A549 (cell line): ENCODE results near the gene ACTG1. TPM values are rescaled to one million over a fixed set of nuclear protein-coding genes. Genes with fewer than 3 reads are reported as not detected.

ENCODE experiments used
- ATAC-seq, 2 experiments: fragments of 200-7000 bp in 1 of 2; fragments of >200 bp in 1 of 2; cut with Nextera tagmentation in 1 of 2; cut with Tn5 transposase in 1 of 2; 3 replicates each; pipeline versions ENCODE4 v1.8.0 to v1.9.1; 2018 to 2020; ENCODE audit warnings: mild to moderate bottlenecking in 1 of 2, moderate library complexity in 1 of 2
- CTCF ChIA-PET: fragments of 300-600 bp; sonication (Branson Sonifier 250); formaldehyde crosslinking; extraction: SDS; loops from one replicate; lab custom pipeline; 2021; ENCODE audit warnings: antibody characterized with exemption, inconsistent platforms; lab: Yijun Ruan, JAX
- POLR2A ChIA-PET: fragments of 350-600 bp; formaldehyde crosslinking; extraction: SDS; loops from one replicate; lab custom pipeline; 2021; ENCODE audit warnings: antibody characterized with exemption, inconsistent platforms; lab: Yijun Ruan, JAX
- DNase-seq, 2 experiments: peaks; one replicate each; pipeline versions ENCODE4 v3.0.0 to v3.0.0-alpha.2; 2011 to 2016; ENCODE audit warnings: low read depth in 1 of 2, low spot score in 1 of 2
- FAIRE-seq: peaks from 2 replicates; lab custom pipeline; 2011; peaks lifted over from hg19 to GRCh38; lab: Jason Lieb, UNC
- H3K27ac ChIP-seq, 2 experiments: fragments of >200 bp; sonication (Bioruptor Twin); formaldehyde crosslinking; 3 replicates each; pipeline ENCODE4 v1.5.1; 2016 to 2017
- H3K4me1 ChIP-seq: fragments of >200 bp; sonication (Bioruptor Twin); formaldehyde crosslinking; 3 replicates; pipeline ENCODE4 v1.6.1; 2016
- H3K4me2 ChIP-seq: fragments of >200 bp; sonication (Bioruptor Twin); formaldehyde crosslinking; 3 replicates; pipeline ENCODE4 v1.6.1; 2016
- H3K4me3 ChIP-seq: fragments of >200 bp; sonication (Bioruptor Twin); formaldehyde crosslinking; 3 replicates; pipeline ENCODE4 v1.5.1; 2016
- H3K9me3 ChIP-seq: fragments of >200 bp; sonication (Bioruptor Twin); formaldehyde crosslinking; 3 replicates; pipeline ENCODE4 v1.6.1; 2016
- ATOH8 ChIP-seq: fragments of 250-450 bp; sonication (Bioruptor Pico); IDR thresholded peaks from 2 replicates; pipeline ENCODE4 v1.5.0; 2020; ENCODE audit warnings: low read depth, mild to moderate bottlenecking, moderate library complexity
- BHLHE40 ChIP-seq: IDR thresholded peaks from 2 replicates; pipeline ENCODE4 v1.6.1; 2012; ENCODE audit warnings: low read depth, low read length, inconsistent platforms
- CEBPB ChIP-seq, 2 experiments: fragments of >200 bp in 1 of 2; sonication (Bioruptor Twin) in 1 of 2; formaldehyde crosslinking in 1 of 2; IDR thresholded peaks; 2 replicates each; pipeline ENCODE4 v1.6.1; 2012 to 2016
- CHD4 ChIP-seq: fragments of 200-600 bp; sonication (generic); IDR thresholded peaks from 2 replicates; pipeline ENCODE4 v1.6.1; 2016; ENCODE audit warnings: antibody characterized with exemption, mild to moderate bottlenecking, borderline replicate concordance
- EHF ChIP-seq: fragments of 250-450 bp; sonication (Bioruptor Pico); IDR thresholded peaks from 2 replicates; pipeline ENCODE4 v1.5.0; 2020; ENCODE audit warnings: mild to moderate bottlenecking
- EHMT2 ChIP-seq: fragments of 200-600 bp; sonication (generic); IDR thresholded peaks from 2 replicates; pipeline ENCODE4 v1.6.1; 2016; ENCODE audit warnings: antibody characterized with exemption, low read depth, mild to moderate bottlenecking, moderate library complexity
- ELK1 ChIP-seq: fragments of 150-350 bp; IDR thresholded peaks from 2 replicates; pipeline ENCODE4 v1.6.1; 2014; ENCODE audit warnings: low read depth, mild to moderate bottlenecking, low read length
- HES2 ChIP-seq: fragments of >200 bp; sonication (Bioruptor Twin); formaldehyde crosslinking; IDR thresholded peaks from 2 replicates; pipeline ENCODE4 v1.6.1; 2016
- HEYL ChIP-seq: fragments of 250-450 bp; sonication (Bioruptor Pico); IDR thresholded peaks from 2 replicates; pipeline ENCODE4 v1.8.0; 2021; ENCODE audit warnings: mild to moderate bottlenecking, moderate library complexity
- HOXB5 ChIP-seq: fragments of 250-450 bp; sonication (Bioruptor Pico); IDR thresholded peaks from 2 replicates; pipeline ENCODE4 v1.5.0; 2020; ENCODE audit warnings: mild to moderate bottlenecking, moderate library complexity
- JUN ChIP-seq, 2 experiments: fragments of >200 bp; sonication (Bioruptor Twin); formaldehyde crosslinking; IDR thresholded peaks; 2 replicates in 1 of 2; 3 replicates in 1 of 2; pipeline ENCODE4 v1.6.1; 2016 to 2017
- KDM1A ChIP-seq: fragments of 200-600 bp; sonication (generic); IDR thresholded peaks from 2 replicates; pipeline ENCODE4 v1.6.1; 2016; ENCODE audit warnings: low read depth, mild to moderate bottlenecking
- PBX3 ChIP-seq: IDR thresholded peaks from 2 replicates; pipeline ENCODE4 v1.6.1; 2012
- POLR2A ChIP-seq: IDR thresholded peaks from 2 replicates; pipeline ENCODE4 v1.6.1; 2012; ENCODE audit warnings: mild to moderate bottlenecking, low read length
- RCOR1 ChIP-seq: fragments of 150-350 bp; IDR thresholded peaks from 2 replicates; pipeline ENCODE4 v1.6.1; 2014; ENCODE audit warnings: antibody characterized with exemption, low read length, low read depth
- RFX5 ChIP-seq: fragments of 450-650 bp; IDR thresholded peaks from 2 replicates; pipeline ENCODE4 v1.7.1; 2014; ENCODE audit warnings: antibody characterized with exemption, mild to moderate bottlenecking, moderate library complexity
- RNF2 ChIP-seq: fragments of 200-600 bp; sonication (generic); IDR thresholded peaks from 2 replicates; pipeline ENCODE4 v1.6.1; 2016; ENCODE audit warnings: low read depth, mild to moderate bottlenecking, antibody characterized with exemption, moderate library complexity, borderline replicate concordance
- ZNF302 ChIP-seq: fragments of 250-450 bp; sonication (Bioruptor Pico); IDR thresholded peaks from 2 replicates; pipeline ENCODE4 v1.9.0; 2021; ENCODE audit warnings: inconsistent platforms, mild to moderate bottlenecking, moderate library complexity
- WGBS: methylation state at CpG from one replicate; pipeline ENCODE4 v1.1.6; 2017; ENCODE audit errors: missing lambda C conversion rate; 5-methylcytosine and 5-hydroxymethylcytosine counted together
- polyA plus RNA-seq, 4 experiments: library from polyadenylated mRNA; depleted of rRNA in 3 of 4; stranded (reverse); fragments of >200 nt; fragmentation: RNase III in 1 of 4; extraction: RNeasy Plus Mini Kit Qiagen cat#74134 plus additional on column Dnase treatment in 1 of 4; gene quantifications; 2 replicates in 3 of 4; 3 replicates in 1 of 4; pipeline ENCODE4 v1.2.3, GENCODE V29; 2011 to 2017

ACTG1 gene
- polyA plus RNA-seq, 2 of the 4 experiments (the other 2 are of a cell fraction): 2,042 to 7,263 TPM

- 82% methylated on average over 15 of the region's 18 CpGs for WGBS
- H3K4me2 ChIP-seq: no peak overlapping the region
- H3K4me1 ChIP-seq: peaks cover 10% of the 10 kb centered on the region; the same call in 2 of the 3 replicates
- no peak overlapping the region for H3K4me3 ChIP-seq
- no peak for TF ChIP-seq RFX5
- FAIRE-seq (no peak), DNase-seq (no peak), ATAC-seq (peak in 1 of 2 experiments; percentile 6; a peak in 4 of 6 replicates)
- no peak overlapping the region for H3K27ac ChIP-seq
- ChIA-PET POLR2A (no interaction called here), CTCF (interaction anchor here (1.1 to 2.7 kb wide), 3 partner anchors 15 to 77 kb away, joined by 3 to 11 read pairs (median 9); no protein-coding TSS in a partner anchor)
- H3K9me3 ChIP-seq: no peaks in the 10 kb centered on the region
These were observed 11.7 kb upstream of the ACTG1 start for GRCh38 chr17:81524039-81524864.

- Histone ChIP-seq H3K4me2 (no peak overlapping the region), H3K9me3 (no peaks in the 10 kb centered on the region), H3K27ac (no peak overlapping the region), H3K4me1 (peaks cover 13% of the 10 kb centered on the region), H3K4me3 (no peak overlapping the region)
- POLR2A ChIA-PET: no interaction called here
- CTCF ChIA-PET: interaction anchor here (1.1 to 2.7 kb wide), 5 partner anchors 13 to 77 kb away, joined by 3 to 11 read pairs (median 5); no protein-coding TSS in a partner anchor
- no peak for ATAC-seq
- DNase-seq: no peak
- 79% methylated on average over 12 of the region's 17 CpGs for WGBS
- no peak for FAIRE-seq
- peak; percentile 16; the same call in 1 of the 2 replicates for TF ChIP-seq BHLHE40
- TF ChIP-seq RFX5: no peak
- TF ChIP-seq CHD4: no peak
These were observed 10.9 kb upstream of the ACTG1 start for GRCh38 chr17:81523402-81524038.

GRCh38 chr17:81522491-81523401 lies 10.1 kb upstream of the ACTG1 start:
- H3K9me3 ChIP-seq: no peaks in the 10 kb centered on the region
- DNase-seq (no peak), FAIRE-seq (no peak)
- no peak overlapping the region for H3K4me2 ChIP-seq
- peaks cover 21% of the 10 kb centered on the region for H3K4me1 ChIP-seq
- POLR2A ChIA-PET: no interaction called here
- H3K4me3 ChIP-seq: no peak overlapping the region
- no peak for TF ChIP-seq ZNF302
- TF ChIP-seq RNF2: no peak
- no peak for TF ChIP-seq ELK1
- no peak for TF ChIP-seq EHF (CRISPR knock-in tag)
- TF ChIP-seq KDM1A: peak; percentile 68; the same call in 1 of the 2 replicates
- TF ChIP-seq RCOR1: no peak
- TF ChIP-seq PBX3: no peak
- no peak for TF ChIP-seq CEBPB (IDR thresholded peaks at IDR 0.05)
- TF ChIP-seq BHLHE40: no peak
- no peak for TF ChIP-seq EHMT2
- no peak for TF ChIP-seq ATOH8
- TF ChIP-seq HOXB5 (CRISPR knock-in tag): no peak
- 0 out of 5 replicates have a peak, but pooled peaks of 1 of the 2 experiments have one; percentile 4 for TF ChIP-seq JUN (IDR thresholded peaks at IDR 0.05)
- no peak for TF ChIP-seq HES2
- no peak for TF ChIP-seq POLR2A
- TF ChIP-seq HEYL (CRISPR knock-in tag): no peak
- TF ChIP-seq, all 56 proteins: peak for 2
- 89% methylated on average over 26 of the region's 26 CpGs for WGBS
- no peak overlapping the region for H3K27ac ChIP-seq
- CTCF ChIA-PET: interaction anchor here (0.6 to 5.5 kb wide), 7 partner anchors 14 to 106 kb away, joined by 3 to 65 read pairs (median 5); no protein-coding TSS in a partner anchor
- ATAC-seq: no peak
